Esophagus muscularis mucosa (tissue), 4 donors: ENCODE results near the gene CELSR1.

Source experiments
- EP300 ChIP-seq: sonication (generic); formaldehyde crosslinking; IDR thresholded peaks from one replicate; pipeline ENCODE4 v1.6.1; 2017; ENCODE audit warnings: antibody characterized with exemption
- POLR2A ChIP-seq: fragments of 450-650 bp; IDR thresholded peaks from one replicate; pipeline ENCODE4 v1.6.1; 2017; ENCODE audit warnings: antibody characterized with exemption, moderate library complexity, mild to moderate bottlenecking, low read depth
- POLR2AphosphoS5 ChIP-seq, 2 donors: sonication (generic); formaldehyde crosslinking; IDR thresholded peaks; one replicate each; pipeline ENCODE4 v1.6.1; 2017; ENCODE audit warnings: antibody characterized with exemption in 2 of 2
- TF ChIP-seq, protein P1 (sequence below), 3 experiments: fragments of 200-600 bp in 2 of 3; fragments of 450-650 bp in 1 of 3; sonication (generic) in 2 of 3; IDR thresholded peaks; one replicate each; pipeline ENCODE4 v1.5.1; 2017 to 2019; ENCODE audit warnings: antibody characterized with exemption in 3 of 3, mild to moderate bottlenecking in 2 of 3, moderate library complexity in 1 of 3

- TF ChIP-seq POLR2A (no peak), POLR2AphosphoS5 (IDR thresholded peaks at IDR 0.05) (no peak), EP300 (no peak)
- TF ChIP-seq, protein P1, sequence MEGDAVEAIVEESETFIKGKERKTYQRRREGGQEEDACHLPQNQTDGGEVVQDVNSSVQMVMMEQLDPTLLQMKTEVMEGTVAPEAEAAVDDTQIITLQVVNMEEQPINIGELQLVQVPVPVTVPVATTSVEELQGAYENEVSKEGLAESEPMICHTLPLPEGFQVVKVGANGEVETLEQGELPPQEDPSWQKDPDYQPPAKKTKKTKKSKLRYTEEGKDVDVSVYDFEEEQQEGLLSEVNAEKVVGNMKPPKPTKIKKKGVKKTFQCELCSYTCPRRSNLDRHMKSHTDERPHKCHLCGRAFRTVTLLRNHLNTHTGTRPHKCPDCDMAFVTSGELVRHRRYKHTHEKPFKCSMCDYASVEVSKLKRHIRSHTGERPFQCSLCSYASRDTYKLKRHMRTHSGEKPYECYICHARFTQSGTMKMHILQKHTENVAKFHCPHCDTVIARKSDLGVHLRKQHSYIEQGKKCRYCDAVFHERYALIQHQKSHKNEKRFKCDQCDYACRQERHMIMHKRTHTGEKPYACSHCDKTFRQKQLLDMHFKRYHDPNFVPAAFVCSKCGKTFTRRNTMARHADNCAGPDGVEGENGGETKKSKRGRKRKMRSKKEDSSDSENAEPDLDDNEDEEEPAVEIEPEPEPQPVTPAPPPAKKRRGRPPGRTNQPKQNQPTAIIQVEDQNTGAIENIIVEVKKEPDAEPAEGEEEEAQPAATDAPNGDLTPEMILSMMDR (IDR thresholded peaks at IDR 0.05): no peak
Observed at GRCh38 chr22:46368422-46368821, 169.0 kb downstream of the CELSR1 start.
